NK-92 treated with Interleukin-12 subunit alpha and Interleukin-12 subunit beta, amount 100 ng/mL, for 24 hours (cell line): ENCODE data around the gene ZNF580.

Experiments used
- DNase-seq: peaks from one replicate; lab custom pipeline; 2025; lab: John Stamatoyannopoulos, UW

ZNF580 gene

GRCh38 chr19:55679343-55680257 lies 38.8 kb downstream of the ZNF580 start:
- no peak for DNase-seq

- DNase-seq = no peak
Observed at GRCh38 chr19:55680339-55681130, 39.7 kb downstream of the ZNF580 start.

- no peak for DNase-seq
Observed at GRCh38 chr19:55681131-55682092, 40.6 kb downstream of the ZNF580 start.

- no peak for DNase-seq
Observed at GRCh38 chr19:55683449-55684261, 42.9 kb downstream of the ZNF580 start.

GRCh38 chr19:55684946-55685681 lies 44.3 kb downstream of the ZNF580 start:
- no peak for DNase-seq

GRCh38 chr19:55685776-55686175 lies 45.0 kb downstream of the ZNF580 start:
- no peak for DNase-seq

GRCh38 chr19:55686311-55687050 lies 45.7 kb downstream of the ZNF580 start:
- DNase-seq = no peak

- no peak for DNase-seq
Observed at GRCh38 chr19:55687281-55688201, 46.7 kb downstream of the ZNF580 start.

GRCh38 chr19:55688422-55689218 lies 47.8 kb downstream of the ZNF580 start:
- no peak for DNase-seq

- DNase-seq = no peak
Observed at GRCh38 chr19:55689411-55690108, 48.8 kb downstream of the ZNF580 start.

- DNase-seq = no peak
Observed at GRCh38 chr19:55690109-55690768, 49.4 kb downstream of the ZNF580 start.

GRCh38 chr19:55690769-55691545 lies 50.2 kb downstream of the ZNF580 start:
- no peak for DNase-seq

- no peak for DNase-seq
Observed at GRCh38 chr19:55691561-55692481, 51.0 kb downstream of the ZNF580 start.

- DNase-seq = no peak
Observed at GRCh38 chr19:55692681-55693081, 51.9 kb downstream of the ZNF580 start.
